Left ventricle myocardium inferior (tissue), 1 donor: Measurements from ENCODE around the gene SNX30. TPM values are rescaled to one million over a fixed set of nuclear protein-coding genes. Genes with fewer than 3 reads are reported as not detected.

Source experiments
- DNase-seq: peaks from one replicate; pipeline ENCODE4 v3.0.0-alpha.2; 2020
- H3K27ac ChIP-seq: fragments of 200-600 bp; replicated peaks from 2 replicates; pipeline ENCODE4 v1.8.0; 2021
- H3K27me3 ChIP-seq: fragments of 200-600 bp; 2 replicates; pipeline ENCODE4 v1.8.0; 2021; ENCODE audit warnings: low read depth
- H3K36me3 ChIP-seq: fragments of 200-600 bp; 2 replicates; pipeline ENCODE4 v1.8.0; 2021
- H3K4me1 ChIP-seq: fragments of 200-600 bp; 2 replicates; pipeline ENCODE4 v1.8.0; 2021
- H3K4me3 ChIP-seq: fragments of 200-600 bp; 2 replicates; pipeline ENCODE4 v1.8.0; 2021; ENCODE audit warnings: mild to moderate bottlenecking, moderate library complexity
- H3K9me3 ChIP-seq: fragments of 200-600 bp; replicated peaks from 2 replicates; pipeline ENCODE4 v1.8.0; 2021
- intact Hi-C: fragments of 100-400 bp; cut with micrococcal nuclease; formaldehyde crosslinking; loops from one replicate; pipeline ENCODE4 v1.11.0; 2022
- total RNA-seq: library from RNA; stranded (reverse); fragmentation: NEBNext Ultra II Directional; extraction: Animal tissue kit (Norgen Biotek cat#: 25700); gene quantifications from one replicate; pipeline ENCODE4 v1.2.1, GENCODE V29; 2021
- TF ChIP-seq, protein P1 (sequence below): fragments of 200-600 bp; IDR thresholded peaks from 2 replicates; pipeline ENCODE4 v1.8.0; 2021; ENCODE audit warnings: antibody characterized with exemption, mild to moderate bottlenecking, borderline replicate concordance
- donor health status: DM: no; HTN: yes; CAD: no; lungs with severe emphysema.

Gene SNX30
- total RNA-seq, 1 donor from 2014 or later, result 3.2 TPM

DNA sequence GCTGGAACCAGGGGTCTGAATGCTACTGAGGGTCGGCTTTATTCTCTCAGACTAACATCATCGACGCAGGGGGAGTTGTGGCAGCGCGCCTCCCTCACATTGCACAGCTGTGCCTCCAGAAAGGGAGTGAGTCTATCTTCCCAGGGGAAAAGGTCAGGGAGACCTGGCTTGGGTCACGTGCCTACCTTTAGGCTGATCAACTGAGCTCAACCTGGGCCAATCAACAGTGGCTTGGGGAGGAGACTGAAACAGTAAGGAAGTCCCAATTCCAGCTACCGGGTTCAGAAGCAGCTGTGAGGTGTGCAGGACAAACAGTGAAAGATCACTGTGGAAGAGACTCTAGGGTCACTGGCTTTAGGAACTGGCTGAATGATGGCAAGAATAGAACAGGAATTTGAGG, 14.3 kb downstream of the SNX30 start:
- Histone ChIP-seq H3K9me3 (peaks cover 12% of the 10 kb centered on the region), H3K4me1 (peaks cover 22% of the 10 kb centered on the region), H3K4me3 (no peak overlapping the region), H3K27me3 (no peaks in the 10 kb centered on the region), H3K36me3 (peaks cover 4% of the 10 kb centered on the region), H3K27ac (no peak overlapping the region)
- TF ChIP-seq, protein P1, sequence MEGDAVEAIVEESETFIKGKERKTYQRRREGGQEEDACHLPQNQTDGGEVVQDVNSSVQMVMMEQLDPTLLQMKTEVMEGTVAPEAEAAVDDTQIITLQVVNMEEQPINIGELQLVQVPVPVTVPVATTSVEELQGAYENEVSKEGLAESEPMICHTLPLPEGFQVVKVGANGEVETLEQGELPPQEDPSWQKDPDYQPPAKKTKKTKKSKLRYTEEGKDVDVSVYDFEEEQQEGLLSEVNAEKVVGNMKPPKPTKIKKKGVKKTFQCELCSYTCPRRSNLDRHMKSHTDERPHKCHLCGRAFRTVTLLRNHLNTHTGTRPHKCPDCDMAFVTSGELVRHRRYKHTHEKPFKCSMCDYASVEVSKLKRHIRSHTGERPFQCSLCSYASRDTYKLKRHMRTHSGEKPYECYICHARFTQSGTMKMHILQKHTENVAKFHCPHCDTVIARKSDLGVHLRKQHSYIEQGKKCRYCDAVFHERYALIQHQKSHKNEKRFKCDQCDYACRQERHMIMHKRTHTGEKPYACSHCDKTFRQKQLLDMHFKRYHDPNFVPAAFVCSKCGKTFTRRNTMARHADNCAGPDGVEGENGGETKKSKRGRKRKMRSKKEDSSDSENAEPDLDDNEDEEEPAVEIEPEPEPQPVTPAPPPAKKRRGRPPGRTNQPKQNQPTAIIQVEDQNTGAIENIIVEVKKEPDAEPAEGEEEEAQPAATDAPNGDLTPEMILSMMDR, result no peak
- DNase-seq, result no peak
- intact Hi-C loops, result no loop called here

DNA sequence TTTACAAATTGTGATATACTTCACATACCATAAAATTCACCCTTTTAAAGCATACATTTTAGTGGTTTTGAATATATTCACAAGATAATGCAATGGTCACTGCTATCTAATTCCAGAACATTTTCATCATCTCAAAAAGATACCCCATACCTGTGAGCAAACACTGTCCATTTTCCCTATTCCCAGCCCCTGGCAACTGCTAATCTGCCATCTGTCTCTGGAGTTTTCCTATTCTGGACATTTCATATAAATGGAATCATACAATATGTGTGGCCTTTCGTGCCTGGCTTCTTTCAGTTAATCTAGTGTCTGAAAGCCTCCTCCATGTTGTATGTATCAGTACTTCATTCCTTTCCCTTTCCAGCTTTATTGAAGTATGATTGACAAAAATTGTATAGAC, 14.7 kb downstream of the SNX30 start:
- H3K27me3 ChIP-seq, result no peaks in the 10 kb centered on the region
- H3K9me3 ChIP-seq, result peaks cover 12% of the 10 kb centered on the region
- intact Hi-C loops, result no loop called here
- TF ChIP-seq, protein P1, result no peak
- peaks cover 17% of the 10 kb centered on the region for H3K4me1 ChIP-seq
- peaks cover 4% of the 10 kb centered on the region for H3K36me3 ChIP-seq
- no peak overlapping the region for H3K4me3 ChIP-seq
- no peak overlapping the region for H3K27ac ChIP-seq
- DNase-seq, result no peak

DNA sequence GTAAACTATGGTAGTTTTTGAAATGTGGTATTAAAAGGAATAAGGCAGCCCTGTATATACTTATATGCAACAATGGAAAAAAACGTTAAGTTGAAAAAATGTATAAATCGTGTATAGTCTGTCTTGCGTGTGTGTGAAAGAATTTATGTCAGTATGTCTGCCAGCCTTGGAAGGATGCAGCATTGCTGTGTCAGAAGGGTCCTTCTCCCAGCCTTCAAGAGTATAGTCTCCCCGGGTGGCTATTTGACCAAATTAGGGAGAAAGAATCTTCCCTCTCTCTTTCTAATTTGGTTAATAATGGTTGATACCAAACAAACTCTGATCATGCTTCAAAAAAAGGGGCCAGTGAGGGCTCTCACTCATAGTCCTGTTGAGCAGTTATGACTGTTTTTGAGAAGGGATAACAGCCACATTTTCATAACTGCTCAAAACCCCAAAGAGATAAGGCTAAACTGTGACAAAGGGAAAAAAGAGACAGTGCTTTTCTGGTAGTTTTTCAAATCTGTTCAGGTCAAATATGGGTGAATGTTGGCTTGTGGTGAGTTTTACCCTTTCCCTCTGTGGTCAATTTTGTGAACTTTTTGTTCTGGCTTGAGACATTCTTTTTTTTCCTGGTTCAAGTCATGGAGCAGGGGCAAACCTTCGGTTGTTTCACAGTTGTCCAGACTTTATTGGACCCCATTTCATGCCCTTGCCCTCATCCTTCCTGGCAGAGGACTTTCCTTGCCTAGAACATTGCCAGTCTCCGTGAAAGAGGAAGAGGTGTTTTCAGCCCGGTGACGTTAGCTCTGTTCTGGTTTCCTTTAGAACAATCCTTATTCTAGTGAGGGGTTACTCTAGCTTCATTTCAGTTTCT, 21.0 kb downstream of the SNX30 start:
- TF ChIP-seq, protein P1, result no peak
- DNase-seq, result no peak
- no peak overlapping the region for H3K27ac ChIP-seq
- peaks cover 4% of the 10 kb centered on the region for H3K9me3 ChIP-seq
- H3K4me1 ChIP-seq, result peaks cover 11% of the 10 kb centered on the region
- intact Hi-C loops, result no loop called here
- H3K4me3 ChIP-seq, result no peak overlapping the region
- peaks cover 4% of the 10 kb centered on the region for H3K36me3 ChIP-seq
- no peaks in the 10 kb centered on the region for H3K27me3 ChIP-seq

DNA sequence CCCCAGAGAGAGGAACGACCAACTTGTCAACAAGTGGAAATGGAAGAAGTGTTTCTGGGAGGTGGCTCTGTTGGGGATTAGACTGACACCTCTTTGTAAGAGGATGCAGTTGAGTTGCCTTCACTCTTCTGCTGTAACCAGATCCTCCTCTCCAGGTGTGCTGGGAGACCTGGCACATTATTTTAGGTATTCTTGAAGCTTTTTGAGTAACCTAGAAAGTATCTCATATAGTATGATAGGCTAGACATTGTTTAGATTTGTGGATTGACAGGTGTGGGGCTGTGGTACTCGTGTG, 21.6 kb downstream of the SNX30 start:
- peaks cover 11% of the 10 kb centered on the region for H3K4me1 ChIP-seq
- no peak for DNase-seq
- H3K27me3 ChIP-seq, result no peaks in the 10 kb centered on the region
- H3K4me3 ChIP-seq, result no peak overlapping the region
- peaks cover 4% of the 10 kb centered on the region for H3K36me3 ChIP-seq
- H3K9me3 ChIP-seq, result no peaks in the 10 kb centered on the region
- TF ChIP-seq, protein P1, result no peak
- no peak overlapping the region for H3K27ac ChIP-seq
- intact Hi-C loops, result no loop called here

DNA sequence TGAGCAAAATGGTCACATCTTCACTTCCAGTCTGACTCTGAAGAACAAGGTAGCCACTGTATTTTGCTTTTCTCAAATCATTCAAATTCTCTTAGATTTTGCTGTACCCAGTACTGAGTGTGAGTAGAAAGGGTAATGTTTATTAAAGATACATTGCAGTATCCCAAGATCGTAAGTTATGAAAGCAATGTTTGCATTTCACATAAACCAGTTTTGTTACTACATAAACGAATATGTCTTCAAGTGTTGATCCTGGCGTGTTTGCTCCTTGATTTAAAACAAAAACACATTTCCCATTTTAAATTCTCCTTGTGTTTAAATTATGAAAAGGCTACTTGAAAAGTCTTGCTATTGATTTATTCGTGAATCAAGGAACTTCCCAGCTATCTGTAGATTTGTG, 22.0 kb downstream of the SNX30 start:
- H3K27ac ChIP-seq, result no peak overlapping the region

More for the DNA sequence above, 22.0 kb downstream of the SNX30 start:
- H3K4me1 ChIP-seq, result peaks cover 11% of the 10 kb centered on the region
- TF ChIP-seq, protein P1, result no peak
- H3K9me3 ChIP-seq, result no peaks in the 10 kb centered on the region
- DNase-seq, result no peak
- no peak overlapping the region for H3K4me3 ChIP-seq
- peaks cover 4% of the 10 kb centered on the region for H3K36me3 ChIP-seq
- H3K27me3 ChIP-seq, result no peaks in the 10 kb centered on the region
- intact Hi-C loops, result no loop called here
